Measurements from ENCODE around the gene ERN1. TPM values are rescaled to one million over a fixed set of nuclear protein-coding genes. Genes with fewer than 3 reads are reported as not detected.
"Not testable (repeated sequence)": the region's sequence is repeated elsewhere in the genome, so short reads cannot be mapped to it uniquely, and the experiment has no call there.

Gene ERN1
- total RNA-seq (10 to 100 TPM; 39.0 to 45.0 TPM), polyA plus RNA-seq (ENCODE audit: insufficient read length in 6 of 6) (10 to 100 TPM; 10.6 to 12.2 (median 10.9) TPM)
- long read RNA-seq, donor 1, partial matches to known transcripts = 0 of 5 reads
- long read RNA-seq, donor 1, other reads (novel, unspliced or antisense) = 0 of 5 reads
- long read RNA-seq, donor 2, transcript ERN1-208 (1 exons, 2,068 nt) = major isoform, 5 of 5 reads
- long read RNA-seq, donor 2, partial matches to known transcripts = 0 of 5 reads
- long read RNA-seq, donor 2, other reads (novel, unspliced or antisense) = 0 of 5 reads
- long read RNA-seq, donor 3, full-length matches to known transcripts = 2 of 2 reads
- long read RNA-seq, donor 3, partial matches to known transcripts = 0 of 2 reads
- long read RNA-seq, donor 3, other reads (novel, unspliced or antisense) = 0 of 2 reads
- long read RNA-seq, donor 4, partial matches to known transcripts = 1 of 5 reads
- long read RNA-seq, donor 4, other reads (novel, unspliced or antisense) = 1 of 5 reads
- long read RNA-seq, donor 5, partial matches to known transcripts = 0 of 2 reads
- long read RNA-seq, donor 5, other reads (novel, unspliced or antisense) = 0 of 2 reads
- long read RNA-seq, donor 6, transcript ERN1-208 (1 exons, 2,068 nt) = major isoform, 10 of 10 reads
- long read RNA-seq, donor 6, partial matches to known transcripts = 0 of 10 reads
- long read RNA-seq, donor 6, other reads (novel, unspliced or antisense) = 0 of 10 reads
- long read RNA-seq, donor 7, partial matches to known transcripts = 0 of 1 reads
- long read RNA-seq, donor 7, other reads (novel, unspliced or antisense) = 0 of 1 reads
- long read RNA-seq, donor 8, partial matches to known transcripts = 17 of 21 reads
- long read RNA-seq, donor 8, other reads (novel, unspliced or antisense) = 0 of 21 reads
- long read RNA-seq, donor 9 = 0 reads
- long read RNA-seq, donor 10, partial matches to known transcripts = 0 of 4 reads
- long read RNA-seq, donor 10, other reads (novel, unspliced or antisense) = 1 of 4 reads
- long read RNA-seq, donor 11 = 0 reads
- long read RNA-seq, donor 12, transcript ERN1-208 (1 exons, 2,068 nt) = major isoform, 5 of 12 reads
- long read RNA-seq, donor 12, partial matches to known transcripts = 7 of 12 reads
- long read RNA-seq, donor 12, other reads (novel, unspliced or antisense) = 0 of 12 reads

GRCh38 chr17:64129765-64130558 is at the start of gene ERN1:
Gene ERN1, minus strand, starts transcription at chr17:64130144. Its CDS starts 115 bp downstream, at chr17:64130029.
- H3K4me1 ChIP-seq = peaks cover 8 to 52% of the 10 kb centered on the region in 2 donors
- no peak for TF ChIP-seq CTCF (IDR thresholded peaks at IDR 0.05)
- no peaks in the 10 kb centered on the region for H3K36me3 ChIP-seq
- ATAC-seq (peak; percentile 94), DNase-seq (peak; percentile 91 to 99 (median 96))
- no peaks in the 10 kb centered on the region for H3K9me3 ChIP-seq
- intact Hi-C loops (cut with DNase I) = loop anchor here in 1 of 2 donors (10.0 kb wide), 2 partner anchors 65 to 215 kb away; partner anchors contain the start of genes CSHL1 and GH1
- peak within 1 kb of the TSS; percentile 96 for H3K27ac ChIP-seq
- H3K27me3 ChIP-seq = no peaks in the 10 kb centered on the region
- peak within 1 kb of the TSS; percentile 69 for H3K4me3 ChIP-seq

DNA sequence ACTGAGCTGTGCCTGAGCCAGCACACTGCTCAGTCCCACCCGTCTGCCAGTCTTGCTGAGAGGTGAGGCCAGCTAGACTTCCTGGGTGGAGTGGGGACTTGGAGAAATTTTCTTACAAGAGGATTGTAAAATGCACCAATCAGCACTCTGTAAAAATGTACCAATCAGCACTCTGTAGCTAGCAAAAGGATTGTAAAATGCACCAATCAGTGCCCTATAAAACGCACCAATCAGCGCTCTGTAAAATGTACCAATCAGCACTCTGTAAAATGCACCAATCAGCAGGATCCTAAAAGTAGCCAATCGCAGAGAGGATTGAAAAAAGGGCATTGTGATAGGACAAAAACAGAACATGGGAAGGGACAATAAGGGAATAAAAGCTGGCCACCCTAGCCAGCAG is 49.1 kb upstream of the ERN1 start:
- H3K9me3 ChIP-seq; DNase-seq; H3K36me3 ChIP-seq; ATAC-seq; H3K4me3 ChIP-seq; intact Hi-C loops (cut with DNase I); H3K27me3 ChIP-seq: not testable (repeated sequence)
- Histone ChIP-seq H3K27ac (peak overlapping the region in 1 of 2 donors; percentile 83), H3K4me1 (peaks cover 16 to 76% of the 10 kb centered on the region in 2 donors)

- no peaks in the 10 kb centered on the region for H3K36me3 ChIP-seq
- DNase-seq = no peak
- H3K27ac ChIP-seq = peak overlapping the region in 1 of 2 donors; percentile 80
- no peak overlapping the region for H3K4me3 ChIP-seq
- no peaks in the 10 kb centered on the region for H3K9me3 ChIP-seq
- no peak for TF ChIP-seq CTCF (IDR thresholded peaks at IDR 0.05)
- H3K4me1 ChIP-seq = peaks cover 16 to 76% of the 10 kb centered on the region in 2 donors
- ATAC-seq = no peak
- no peaks in the 10 kb centered on the region for H3K27me3 ChIP-seq
- intact Hi-C loops (cut with DNase I) = no loop called here
Observed at GRCh38 chr17:64178011-64178825, 48.3 kb upstream of the ERN1 start.

- no peak for DNase-seq
- ATAC-seq = no peak
- Histone ChIP-seq H3K27ac (peak overlapping the region; percentile 61 to 80), H3K27me3 (no peaks in the 10 kb centered on the region), H3K36me3 (no peaks in the 10 kb centered on the region), H3K4me3 (no peak overlapping the region), H3K4me1 (peaks cover 16 to 76% of the 10 kb centered on the region in 2 donors), H3K9me3 (no peaks in the 10 kb centered on the region)
- no peak for TF ChIP-seq CTCF (IDR thresholded peaks at IDR 0.05)
- intact Hi-C loops (cut with DNase I) = no loop called here
Observed at GRCh38 chr17:64177311-64178010, 47.5 kb upstream of the ERN1 start.
